ENCODE results near the gene SPG7. TPM values are rescaled to one million over a fixed set of nuclear protein-coding genes. Genes with fewer than 3 reads are reported as not detected.

SPG7 gene
- total RNA-seq, 1 donor from 2014 or later: 73.2 TPM

GRCh38 chr16:89556750-89557689 lies 48.8 kb downstream of the SPG7 start:
- FAIRE-seq: no peak
- peaks cover 19% of the 10 kb centered on the region for H3K36me3 ChIP-seq (ENCODE audit: control insufficient read depth, insufficient read depth, low read length)
- TF ChIP-seq CTCF (IDR thresholded peaks at IDR 0.05; ENCODE audit: insufficient read depth, low read length, severe bottlenecking): peak; percentile 87

DNA sequence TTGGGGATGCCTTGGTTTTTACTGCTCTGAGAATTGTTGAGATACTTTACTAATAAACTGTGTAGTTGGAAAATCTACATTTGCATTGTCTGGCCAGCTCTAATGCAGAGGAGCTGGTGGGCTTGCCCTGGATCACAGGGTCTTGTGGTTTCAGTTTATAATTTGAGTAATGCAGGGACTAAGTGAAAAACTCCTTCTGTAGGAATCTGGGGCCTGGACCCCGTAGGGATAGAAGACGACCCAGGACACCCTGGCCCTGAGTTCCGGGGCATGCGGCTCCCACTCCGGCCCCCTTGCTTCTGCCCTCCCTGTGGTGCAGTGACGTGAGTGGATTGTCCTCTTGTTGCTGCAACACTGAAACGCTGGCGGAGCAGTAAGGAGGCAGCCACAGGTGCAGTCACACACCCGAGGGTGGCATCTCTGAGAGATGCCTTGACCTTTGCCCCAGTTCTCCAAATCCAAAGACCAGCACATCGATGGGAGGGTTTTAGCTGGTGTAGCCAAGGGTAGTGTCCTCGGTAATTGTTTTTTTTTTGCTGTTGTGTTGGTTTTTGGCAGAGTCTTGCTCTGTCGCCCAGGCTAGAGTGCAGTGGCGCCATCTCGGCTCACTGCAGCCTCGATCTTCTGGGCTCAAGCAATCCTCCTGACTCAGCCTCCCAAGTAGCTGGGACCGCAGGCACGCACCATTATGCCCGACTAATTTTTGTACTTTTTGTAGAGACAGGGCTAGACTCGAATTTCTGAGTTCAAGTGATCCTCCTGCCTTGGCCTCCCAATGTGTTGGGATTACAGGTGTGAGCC lies 49.7 kb downstream of the SPG7 start:
- H3K27me3 ChIP-seq (ENCODE audit: control insufficient read depth, insufficient read depth, low read length): no peaks in the 10 kb centered on the region
- DNase-seq (ENCODE audit: low read depth) (no peak), FAIRE-seq (no peak)
- no peak overlapping the region for H3K4me3 ChIP-seq (ENCODE audit: low read depth, low read length)
- TF ChIP-seq CTCF (IDR thresholded peaks at IDR 0.05; ENCODE audit: insufficient read depth, low read length, severe bottlenecking): no peak
- H3K36me3 ChIP-seq (ENCODE audit: control insufficient read depth, insufficient read depth, low read length): peaks cover 24% of the 10 kb centered on the region

More at GRCh38 chr16:89556750-89557689, 48.8 kb downstream of the SPG7 start:
- Histone ChIP-seq H3K4me3 (ENCODE audit: low read depth, low read length) (no peak overlapping the region), H3K27me3 (ENCODE audit: control insufficient read depth, insufficient read depth, low read length) (no peaks in the 10 kb centered on the region)
- peak; percentile 53 for DNase-seq (ENCODE audit: low read depth)

- no peak for TF ChIP-seq CTCF (IDR thresholded peaks at IDR 0.05; ENCODE audit: insufficient read depth, low read length, severe bottlenecking)
- peaks cover 23% of the 10 kb centered on the region for H3K36me3 ChIP-seq (ENCODE audit: control insufficient read depth, insufficient read depth, low read length)
- FAIRE-seq (no peak), DNase-seq (ENCODE audit: low read depth) (peak; percentile 85)
- H3K27me3 ChIP-seq (ENCODE audit: control insufficient read depth, insufficient read depth, low read length): no peaks in the 10 kb centered on the region
- peak within 1 kb of the TSS; percentile 91 for H3K4me3 ChIP-seq (ENCODE audit: low read depth, low read length)
Observed at GRCh38 chr16:89560378-89561141, 52.4 kb downstream of the SPG7 start, which contains the start of gene RPL13. TSS of gene RPL13 (plus strand) at chr16:89560682. CDS start at chr16:89560960, 278 bp downstream.

DNA sequence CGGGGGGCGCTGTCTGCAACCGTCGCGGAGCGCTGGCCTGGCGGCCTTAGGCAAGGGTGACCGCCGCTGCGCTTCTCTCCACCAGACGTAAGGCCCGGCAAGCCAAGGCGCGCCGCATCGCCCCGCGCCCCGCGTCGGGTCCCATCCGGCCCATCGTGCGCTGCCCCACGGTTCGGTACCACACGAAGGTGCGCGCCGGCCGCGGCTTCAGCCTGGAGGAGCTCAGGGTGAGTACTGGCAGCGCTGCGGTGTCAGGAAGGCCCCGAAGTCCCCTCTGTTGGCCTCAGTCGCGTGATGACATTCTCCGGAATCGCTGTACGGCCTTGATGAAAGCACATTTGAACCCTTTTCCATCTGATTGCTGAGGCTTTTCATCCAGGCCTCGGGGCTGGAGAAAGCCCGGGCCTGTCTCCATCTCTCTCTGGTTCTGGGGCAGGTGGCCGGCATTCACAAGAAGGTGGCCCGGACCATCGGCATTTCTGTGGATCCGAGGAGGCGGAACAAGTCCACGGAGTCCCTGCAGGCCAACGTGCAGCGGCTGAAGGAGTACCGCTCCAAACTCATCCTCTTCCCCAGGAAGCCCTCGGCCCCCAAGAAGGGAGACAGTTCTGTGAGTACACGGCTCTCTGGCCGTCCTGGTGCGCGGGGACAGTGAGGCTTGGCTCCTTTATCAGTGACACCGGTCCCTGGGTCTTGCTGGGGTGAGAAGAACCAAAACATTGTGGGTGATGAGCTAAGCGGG lies 53.1 kb downstream of the SPG7 start:
- peaks cover 23% of the 10 kb centered on the region for H3K36me3 ChIP-seq (ENCODE audit: control insufficient read depth, insufficient read depth, low read length)
- no peaks in the 10 kb centered on the region for H3K27me3 ChIP-seq (ENCODE audit: control insufficient read depth, insufficient read depth, low read length)
- no peak for TF ChIP-seq CTCF (IDR thresholded peaks at IDR 0.05; ENCODE audit: insufficient read depth, low read length, severe bottlenecking)
- peak overlapping the region; percentile 91 for H3K4me3 ChIP-seq (ENCODE audit: low read depth, low read length)
- FAIRE-seq (no peak), DNase-seq (ENCODE audit: low read depth) (no peak)

Data from bronchial epithelial cell (primary cell).